ENCODE data around the gene TNNC2.
"Not testable (repeated sequence)": the region's sequence is repeated elsewhere in the genome, so short reads cannot be mapped to it uniquely, and the experiment has no call there.

TNNC2 gene

DNA sequence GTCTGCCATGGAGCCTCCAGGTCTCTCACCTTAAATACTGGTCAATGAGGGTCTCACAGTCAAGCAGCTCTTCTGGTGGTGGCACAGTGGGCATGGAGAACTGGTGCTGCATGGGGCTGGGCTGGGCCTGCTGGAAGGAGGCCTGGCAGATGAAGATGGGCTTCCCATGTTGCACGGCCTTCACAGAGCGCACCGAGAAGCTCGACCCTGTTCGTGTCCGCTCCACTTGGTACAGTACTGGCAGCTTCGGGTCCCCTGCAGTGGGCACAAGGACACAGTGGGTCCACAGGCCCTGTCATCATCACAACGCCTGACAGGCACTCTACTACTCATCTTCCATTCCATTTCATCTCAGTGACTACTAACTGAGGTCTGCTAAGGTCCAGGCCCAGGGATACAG lies 21.3 kb upstream of the TNNC2 start:
- no peak for DNase-seq

DNA sequence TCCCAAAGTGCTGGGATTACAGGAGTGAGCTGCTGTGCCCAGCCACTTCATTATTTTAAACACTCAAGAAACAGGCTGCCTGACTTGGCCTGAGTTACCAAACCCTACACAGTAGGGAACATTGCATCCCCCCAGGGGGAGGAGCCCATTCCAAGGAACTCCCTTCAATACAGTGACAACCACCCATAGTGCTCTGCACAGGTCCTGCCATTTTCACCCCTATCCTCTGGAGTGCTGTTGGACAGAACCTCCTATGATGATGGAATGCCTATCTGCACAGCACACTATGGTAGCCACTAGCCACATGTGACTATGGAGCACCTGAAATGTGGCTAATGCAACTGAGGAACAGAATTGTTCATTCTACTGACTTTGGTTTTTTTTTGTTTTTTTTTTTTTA lies 18.3 kb upstream of the TNNC2 start:
- DNase-seq: no peak

DNA sequence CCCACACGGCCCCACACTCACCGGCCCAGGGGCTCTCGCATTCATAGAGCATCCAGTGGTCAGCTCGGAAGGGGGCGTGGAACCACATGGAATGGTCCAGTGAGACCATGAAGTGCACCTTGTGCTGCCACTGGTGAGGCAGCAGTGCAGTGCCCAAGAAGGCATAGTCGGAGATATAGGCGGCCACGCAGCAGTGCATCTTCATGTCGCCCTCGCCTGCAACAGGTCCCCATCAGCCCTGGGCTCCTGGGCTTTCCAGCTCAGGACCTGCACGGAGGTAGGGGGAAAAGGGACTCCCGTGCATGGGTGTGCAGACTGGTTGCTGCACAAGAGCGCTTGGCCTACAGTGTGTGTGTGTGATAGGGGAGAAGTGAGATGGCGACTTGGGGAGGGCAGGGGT lies 16.4 kb upstream of the TNNC2 start:
- DNase-seq: no peak

DNA sequence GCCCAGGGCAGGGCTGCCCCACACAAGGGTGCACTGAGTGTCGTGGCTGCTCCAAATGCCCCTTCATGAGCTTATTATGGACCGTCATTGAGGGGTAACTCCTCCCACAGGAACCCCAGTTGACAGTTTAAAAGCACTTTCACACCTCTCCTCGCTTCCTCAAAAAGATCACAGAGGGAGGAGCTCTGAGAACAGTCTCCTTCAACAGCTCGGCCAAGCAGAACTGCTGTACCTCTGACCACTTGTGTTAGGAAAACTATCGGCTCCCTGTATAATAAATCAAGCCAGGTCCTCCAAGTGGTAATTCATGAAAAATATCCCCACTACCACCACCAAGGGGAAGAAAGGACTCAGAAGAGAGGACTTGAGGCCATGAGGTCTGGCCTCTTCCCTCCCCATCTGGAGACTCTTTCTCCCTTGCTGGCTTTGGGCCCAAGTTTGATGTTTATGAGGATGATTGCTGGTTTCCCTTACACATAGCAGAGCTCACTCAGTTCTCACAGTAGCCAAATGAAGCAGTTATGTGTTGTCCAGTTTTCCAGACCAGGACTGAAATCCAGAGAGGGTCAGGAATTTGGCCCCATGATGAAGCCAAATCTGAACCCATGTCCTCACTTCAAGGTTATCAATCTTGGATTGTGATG lies 15.2 kb upstream of the TNNC2 start:
- DNase-seq: no peak

DNA sequence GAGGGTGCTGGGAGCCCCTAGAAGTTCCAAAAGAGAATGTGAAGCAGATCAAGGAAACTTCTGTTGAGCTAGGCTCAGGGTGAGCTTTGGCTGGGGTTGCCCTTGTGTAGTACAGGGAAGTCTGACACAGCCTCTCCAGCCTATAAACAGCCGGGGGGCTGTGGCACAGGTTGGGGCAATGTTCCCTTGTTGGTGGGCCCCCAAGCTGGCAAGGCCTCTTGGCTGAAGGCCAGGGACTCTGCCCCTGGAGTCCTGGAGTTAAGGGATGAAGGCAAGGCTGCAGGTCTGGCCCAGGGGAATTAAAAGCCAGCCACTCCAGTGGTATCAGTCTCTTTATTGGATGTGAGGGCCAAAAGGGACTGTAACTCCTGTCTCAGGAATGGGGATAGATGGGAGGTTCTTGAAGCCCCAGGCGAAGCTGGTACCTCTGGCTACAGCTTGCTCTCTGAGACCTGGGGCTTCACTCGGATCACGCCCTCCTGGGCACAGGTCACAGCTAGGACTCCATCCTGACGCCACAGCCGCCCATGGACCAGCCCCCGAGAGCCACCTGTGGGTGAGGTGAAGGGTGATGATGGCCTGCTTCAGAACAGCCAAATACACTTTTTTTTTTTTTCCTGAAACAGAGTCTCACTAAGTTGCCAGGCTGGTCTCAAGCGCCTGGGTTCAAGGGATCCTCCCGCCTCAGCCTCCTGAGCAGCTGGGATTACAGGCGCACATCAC lies 14.5 kb upstream of the TNNC2 start:
- DNase-seq: no peak

DNA sequence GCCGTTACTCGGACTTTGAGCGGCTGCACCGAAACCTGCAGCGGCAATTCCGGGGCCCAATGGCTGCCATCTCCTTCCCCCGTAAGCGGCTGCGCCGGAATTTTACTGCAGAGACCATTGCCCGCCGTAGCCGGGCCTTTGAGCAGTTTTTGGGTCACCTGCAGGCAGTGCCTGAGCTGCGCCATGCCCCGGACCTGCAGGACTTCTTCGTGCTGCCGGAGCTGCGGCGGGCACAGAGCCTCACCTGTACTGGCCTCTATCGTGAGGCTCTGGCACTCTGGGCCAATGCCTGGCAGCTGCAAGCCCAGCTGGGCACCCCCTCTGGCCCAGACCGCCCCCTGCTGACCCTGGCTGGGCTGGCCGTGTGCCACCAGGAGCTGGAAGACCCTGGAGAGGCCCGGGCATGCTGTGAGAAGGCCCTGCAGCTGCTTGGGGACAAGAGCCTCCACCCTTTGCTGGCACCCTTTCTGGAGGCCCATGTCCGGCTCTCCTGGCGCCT lies 13.6 kb upstream of the TNNC2 start:
- DNase-seq: no peak

DNA sequence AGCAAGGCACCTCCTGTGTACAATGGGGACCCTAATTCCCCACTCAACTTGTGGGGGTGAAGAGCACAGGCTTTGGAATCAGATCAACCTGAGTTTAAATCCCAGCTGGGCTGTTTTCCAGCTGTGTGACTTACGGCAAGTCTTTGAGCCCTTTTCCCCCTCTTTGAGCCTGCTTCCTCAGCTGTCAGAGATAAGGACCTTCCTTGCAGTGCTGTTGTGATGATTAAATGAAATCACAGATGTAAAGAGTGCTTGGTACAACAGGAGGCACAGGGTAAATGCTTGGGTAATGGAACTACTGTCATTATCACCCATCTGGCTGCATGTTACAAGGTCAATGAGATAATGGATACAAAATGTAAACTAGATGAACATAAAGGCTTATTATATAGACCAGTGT lies 9.7 kb upstream of the TNNC2 start:
- DNase-seq: no peak

DNA sequence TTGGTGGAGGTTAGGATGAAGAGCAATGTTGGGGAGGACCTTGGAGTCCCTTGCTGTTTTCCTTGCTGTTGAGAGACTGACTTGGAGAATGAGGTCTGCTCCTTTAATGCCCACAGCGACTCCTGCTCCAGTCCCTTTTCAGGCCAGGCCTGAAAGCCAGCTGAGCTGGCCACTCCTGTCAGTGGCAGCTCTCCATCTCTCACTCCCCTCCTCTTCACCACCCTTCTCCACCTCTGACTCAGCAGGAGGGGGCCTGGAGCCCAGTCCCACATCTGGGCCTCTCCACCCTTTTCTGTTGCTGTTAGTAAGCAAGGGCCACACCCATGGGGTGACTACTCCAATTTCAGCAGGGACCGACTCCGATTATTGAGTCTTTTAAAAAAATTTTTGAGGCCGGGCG lies 8.7 kb upstream of the TNNC2 start:
- no peak for DNase-seq

DNA sequence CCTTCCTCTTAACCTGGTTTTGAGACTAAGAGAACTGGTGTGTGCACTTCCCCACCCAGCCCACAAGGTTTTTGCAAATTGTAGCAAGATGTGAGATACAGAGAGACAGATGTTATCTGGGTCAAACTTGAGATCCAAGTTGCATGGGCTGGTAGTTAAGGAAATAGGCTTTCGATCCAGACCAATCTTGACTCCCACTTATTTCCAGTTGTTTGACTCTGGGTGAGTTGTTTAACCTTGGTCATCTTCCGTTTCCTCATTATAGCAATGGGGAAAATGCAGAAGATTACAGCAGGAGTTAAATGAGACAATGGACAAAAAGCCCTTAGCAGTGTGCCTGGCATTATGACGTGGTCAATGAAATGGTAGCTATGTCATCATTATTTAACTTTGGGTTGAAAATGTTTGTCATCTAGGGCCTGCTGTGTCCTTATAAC lies 8.2 kb upstream of the TNNC2 start:
- DNase-seq: no peak

DNA sequence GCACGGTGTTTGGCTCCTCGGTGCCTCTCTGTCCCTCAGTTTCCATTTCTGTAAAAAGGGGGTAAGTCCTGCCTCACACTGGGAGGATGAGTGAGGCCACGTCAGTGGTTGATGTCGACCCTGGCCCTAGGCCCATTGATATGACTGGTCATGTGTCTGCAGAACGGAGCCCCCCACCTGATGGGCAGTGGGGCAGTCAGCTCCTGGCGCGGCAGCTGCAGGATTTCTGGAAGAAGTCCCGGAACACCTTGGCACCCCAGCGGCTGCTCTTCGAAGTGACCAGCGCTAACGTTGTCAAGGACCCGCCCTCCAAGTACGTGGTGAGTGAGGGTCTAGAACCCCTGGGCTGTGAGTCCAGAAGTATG lies 7.7 kb upstream of the TNNC2 start:
- DNase-seq: no peak

DNA sequence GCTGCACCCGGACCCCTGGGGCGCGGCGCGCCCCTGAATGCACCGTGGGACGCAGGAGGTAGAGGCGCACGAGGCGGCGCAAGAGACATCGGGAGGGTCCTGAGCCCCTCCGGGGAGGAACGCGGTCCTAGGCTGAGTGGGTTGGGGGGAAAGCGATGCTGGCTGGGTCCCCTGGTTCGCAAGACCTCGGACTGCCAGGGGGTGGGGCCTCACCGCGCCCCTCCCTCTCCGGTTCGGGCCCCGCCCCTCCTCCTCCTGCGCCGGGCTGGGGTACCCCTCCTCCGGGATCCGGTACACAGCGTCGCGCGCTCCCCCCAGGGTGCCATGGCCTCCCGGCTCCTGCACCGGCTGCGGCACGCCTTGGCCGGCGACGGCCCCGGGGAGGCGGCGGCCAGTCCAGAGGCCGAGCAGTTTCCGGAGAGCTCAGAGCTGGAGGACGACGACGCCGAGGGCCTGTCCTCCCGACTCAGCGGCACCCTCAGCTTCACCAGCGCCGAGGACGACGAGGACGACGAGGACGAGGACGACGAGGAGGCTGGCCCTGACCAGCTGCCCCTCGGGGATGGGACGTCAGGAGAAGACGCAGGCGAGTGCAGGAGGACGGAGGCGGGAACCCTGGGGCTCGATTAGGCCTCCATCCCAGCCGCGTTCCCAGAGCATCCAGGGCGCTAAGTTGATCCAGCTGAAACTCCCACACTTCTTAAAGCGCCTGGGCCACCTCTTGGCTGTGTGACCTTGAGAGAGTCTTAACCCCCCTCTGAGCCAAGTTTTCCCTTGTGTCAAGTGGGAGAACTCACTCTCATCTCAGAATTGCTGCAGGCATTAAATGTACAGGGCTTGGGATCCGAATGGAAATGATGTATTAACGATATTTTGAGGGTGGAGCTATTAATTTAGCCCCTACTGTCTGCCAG lies 7.0 kb upstream of the TNNC2 start:
- peak; percentile 46 for DNase-seq

DNA sequence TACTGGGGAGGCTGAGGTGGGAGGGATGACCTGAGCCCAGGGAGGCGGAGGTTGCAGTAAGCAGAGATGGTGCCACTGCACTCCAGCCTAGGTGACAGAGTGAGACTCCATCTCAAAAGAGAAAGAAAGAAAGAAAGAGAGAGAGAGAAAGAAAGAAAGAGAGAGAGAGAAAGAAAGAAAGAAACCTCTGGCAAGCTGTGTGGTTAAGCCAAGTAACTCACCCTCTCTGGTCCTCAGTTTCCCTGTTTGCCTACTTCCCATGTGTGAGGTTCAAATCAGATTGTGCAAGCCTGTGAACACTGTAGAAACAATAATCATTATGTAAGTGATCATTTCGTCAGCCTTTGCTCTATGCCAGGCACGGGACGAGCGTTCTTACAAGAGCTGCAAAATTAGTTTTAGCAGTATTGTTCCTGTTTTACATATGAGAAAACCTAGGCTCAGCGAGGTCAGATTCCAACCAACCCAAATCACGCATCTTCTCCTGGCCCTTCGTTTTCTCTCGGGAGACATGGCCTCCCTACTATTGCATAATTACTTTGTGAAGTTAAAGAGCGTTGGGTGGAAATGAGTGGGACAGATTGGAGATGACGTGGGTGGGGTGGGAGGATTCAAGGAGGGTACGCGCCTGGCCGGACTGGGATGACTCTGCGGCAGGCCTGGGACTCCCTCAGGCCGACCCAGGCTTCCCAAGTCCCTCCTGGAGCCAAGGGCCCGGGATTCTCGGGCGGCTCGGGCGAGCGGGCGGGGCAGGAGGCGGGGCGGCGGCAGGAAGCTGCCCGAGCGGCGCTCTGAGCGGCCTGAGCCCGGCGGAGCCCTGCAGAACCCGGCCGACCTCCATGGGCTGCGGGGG lies 6.1 kb upstream of the TNNC2 start, which contains the start of gene SNX21:
Gene SNX21, plus strand, starts transcription at position 770 of the 853 bp plus-strand sequence. CDS start 121 bp downstream, outside the sequence.
- no peak for DNase-seq

DNA sequence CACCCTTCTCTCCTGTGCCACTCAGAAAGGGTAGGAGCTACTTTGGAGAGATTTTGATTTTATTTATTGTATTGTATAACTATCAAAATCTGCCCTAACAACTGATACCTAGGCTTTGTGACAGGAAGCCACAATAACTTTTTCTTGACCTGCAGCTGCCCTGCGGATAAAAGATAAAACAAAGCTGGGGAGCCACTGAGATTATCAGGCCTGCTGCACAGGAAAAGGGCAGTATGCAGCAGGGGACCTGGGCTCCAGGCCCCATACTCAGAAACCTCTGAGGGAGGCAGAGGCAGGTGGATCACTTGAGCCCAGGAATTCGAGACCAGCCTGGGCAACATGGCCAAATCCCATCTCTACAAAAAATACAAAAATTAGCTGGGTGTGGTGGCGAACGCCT lies 5.5 kb upstream of the TNNC2 start:
- DNase-seq: no peak

DNA sequence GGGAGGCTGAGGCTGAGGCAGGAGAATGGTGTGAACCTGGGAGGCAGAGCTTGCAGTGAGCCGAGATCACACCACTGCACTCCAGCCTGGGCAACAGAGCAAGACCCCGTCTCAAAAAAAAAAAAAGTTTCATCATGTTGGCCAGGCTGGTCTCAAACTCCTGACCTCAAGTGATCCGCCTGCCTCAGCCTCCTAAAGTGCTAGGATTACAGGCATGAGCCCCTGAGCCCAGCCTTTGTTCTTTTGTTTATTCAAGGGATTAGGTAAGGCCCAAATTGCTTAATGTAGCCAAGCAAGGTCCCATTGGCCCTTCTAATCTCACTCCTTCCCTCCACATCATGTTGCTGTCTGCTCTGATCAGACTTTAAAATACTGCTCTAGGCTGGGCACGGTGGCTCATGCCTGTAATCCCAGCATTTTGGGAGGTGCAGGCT lies 2.6 kb upstream of the TNNC2 start:
- not testable (repeated sequence) for DNase-seq

DNA sequence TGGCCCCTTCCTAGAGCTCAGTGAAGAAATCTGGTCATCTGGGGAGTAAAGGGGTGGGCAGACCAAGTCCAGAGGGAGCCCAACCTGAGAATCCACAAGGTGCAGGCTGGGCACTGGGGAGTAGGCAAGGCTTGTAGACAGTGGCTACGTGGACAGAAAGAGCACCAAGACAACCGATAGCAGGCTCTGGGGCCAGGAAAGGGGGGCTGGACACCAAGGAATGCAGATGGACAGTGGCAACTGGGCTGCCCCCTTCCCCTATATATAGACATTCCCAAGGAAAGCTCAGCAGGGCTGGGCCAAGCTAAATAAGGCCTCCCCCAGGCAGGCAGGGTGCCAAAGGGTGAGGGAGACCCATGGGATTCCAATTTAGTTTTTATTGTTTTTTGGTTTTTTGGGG lies 1.5 kb upstream of the TNNC2 start:
- DNase-seq: no peak

DNA sequence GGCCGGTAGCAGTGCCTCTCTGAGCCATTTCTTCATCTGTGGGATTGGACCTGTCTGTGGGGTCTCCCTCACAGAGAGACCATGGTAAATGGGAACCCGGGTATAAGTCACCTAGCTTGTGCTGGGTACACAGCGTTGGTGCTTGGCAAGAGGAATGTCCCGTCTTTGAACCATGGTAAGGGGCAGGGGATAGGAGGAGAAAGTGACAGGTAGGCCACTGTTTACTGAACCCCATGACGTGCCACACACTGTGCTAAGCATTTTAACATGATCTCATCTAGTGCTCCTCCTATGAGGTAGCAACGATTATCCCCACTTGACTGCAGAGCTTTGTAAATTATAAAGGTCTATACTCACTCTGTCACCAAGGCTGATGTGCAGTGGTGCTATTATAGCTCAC lies 600 bp upstream of the TNNC2 start:
- DNase-seq: no peak

DNA sequence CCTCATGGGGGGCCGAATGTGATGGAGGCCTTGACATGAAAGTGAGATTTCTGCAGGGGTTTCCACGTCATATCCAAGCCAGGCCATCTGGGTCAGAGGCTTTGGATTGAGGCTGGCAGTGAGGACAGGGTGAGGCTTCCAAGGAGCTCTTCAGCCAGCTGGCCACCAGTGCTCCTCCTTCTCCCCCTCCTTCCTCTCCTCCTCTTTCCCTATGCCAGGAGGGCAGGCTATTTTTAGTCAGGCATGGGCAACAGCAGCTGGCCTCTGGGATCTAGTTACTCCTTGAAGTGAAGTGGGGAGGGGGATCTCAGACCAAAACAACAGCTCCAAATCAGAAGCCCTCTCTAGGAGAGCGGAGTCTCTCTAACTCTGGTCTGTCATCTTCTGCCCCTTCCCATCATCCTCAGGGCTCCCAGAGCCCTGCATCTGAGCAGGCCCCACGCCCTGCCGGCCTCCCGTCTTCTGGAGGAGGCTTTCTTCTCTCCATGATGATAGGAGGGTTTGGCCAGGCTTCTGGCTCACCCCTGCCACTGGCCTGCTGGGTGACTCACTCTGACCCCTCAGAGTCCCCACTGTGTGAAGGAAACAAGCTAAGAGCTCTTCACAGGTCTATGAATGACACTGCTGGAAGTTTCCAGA lies 612 bp downstream of the TNNC2 start:
- no peak for DNase-seq

DNA sequence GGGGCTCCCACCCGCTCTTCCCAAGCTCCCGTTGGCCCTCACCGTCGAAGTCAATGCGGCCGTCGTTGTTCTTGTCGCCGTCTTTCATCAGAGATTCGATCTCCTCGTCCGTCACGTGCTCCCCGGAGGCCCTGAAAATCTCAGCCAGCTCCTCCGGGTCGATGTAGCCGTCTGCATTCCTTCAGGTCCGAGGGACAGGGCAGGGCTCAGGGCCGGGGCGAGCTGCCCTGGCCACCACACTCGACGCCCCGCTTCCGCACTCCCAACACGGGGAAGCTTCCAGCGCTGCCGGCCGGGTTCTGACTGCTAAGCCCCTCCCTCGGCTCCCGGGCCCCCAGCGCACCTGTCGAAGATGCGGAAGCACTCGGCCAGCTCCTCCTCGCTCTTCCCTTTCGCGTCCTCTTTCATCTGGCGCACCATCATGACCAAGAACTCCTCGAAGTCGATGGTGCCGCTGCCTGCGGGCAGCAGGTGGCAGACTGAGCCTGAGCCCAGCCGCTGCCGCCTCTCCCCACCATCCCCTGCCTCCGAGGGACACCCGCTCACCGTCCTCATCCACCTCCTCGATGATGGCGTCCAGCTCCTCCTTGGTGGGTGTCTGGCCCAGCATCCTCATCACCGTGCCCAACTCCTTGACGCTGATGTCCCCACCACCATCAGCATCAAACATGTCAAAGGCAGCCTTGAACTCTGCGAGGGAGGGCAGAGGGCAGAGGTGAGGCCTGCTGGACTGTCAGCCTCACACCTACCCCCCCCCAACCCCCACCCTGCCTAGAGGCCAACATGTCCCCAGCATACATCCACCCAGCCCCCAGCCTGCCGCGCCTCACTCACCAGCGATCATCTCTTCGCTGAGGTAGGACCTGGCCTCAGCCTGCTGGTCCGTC lies 2.9 kb downstream of the TNNC2 start:
- no peak for DNase-seq

DNA sequence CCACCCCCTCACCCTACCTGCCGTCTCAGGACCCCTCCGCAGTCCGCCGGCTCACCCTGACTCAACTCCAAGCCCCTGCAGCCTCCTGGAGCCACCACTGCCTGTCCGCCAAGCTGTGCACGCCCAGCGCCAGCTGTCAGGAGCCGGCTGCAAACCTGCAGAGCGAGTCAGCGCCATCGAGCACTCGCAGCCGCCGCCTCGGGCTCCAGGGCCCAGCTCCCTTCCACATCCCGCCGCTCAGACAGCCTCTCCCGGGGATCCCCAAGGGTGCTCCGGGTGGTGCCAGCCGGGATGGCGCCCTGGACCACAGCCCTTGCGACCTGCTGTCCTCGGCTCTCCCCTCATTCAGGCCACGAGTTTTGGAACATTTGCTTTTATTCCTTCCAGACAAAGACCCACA lies 4.3 kb downstream of the TNNC2 start:
- DNase-seq: peak; percentile 30

DNA sequence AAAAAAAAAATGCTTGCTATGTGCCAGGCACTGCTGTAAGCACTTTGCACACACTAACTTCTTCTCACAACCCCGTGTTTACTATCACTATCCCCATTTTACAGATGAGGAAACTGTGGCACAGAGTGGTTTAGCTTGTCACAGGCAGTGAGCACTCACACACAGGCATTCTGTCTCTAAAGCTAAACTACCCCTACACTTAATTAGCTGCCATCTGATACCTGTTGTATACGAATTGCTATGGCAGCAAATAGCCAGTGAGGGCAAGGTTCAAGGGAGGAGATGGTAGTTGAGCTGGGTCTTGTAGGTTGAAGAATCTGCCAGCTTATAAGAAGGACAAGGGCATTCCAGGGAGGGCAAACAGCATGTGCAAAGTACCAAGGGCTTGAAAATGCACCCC lies 5.2 kb downstream of the TNNC2 start:
- no peak for DNase-seq

DNA sequence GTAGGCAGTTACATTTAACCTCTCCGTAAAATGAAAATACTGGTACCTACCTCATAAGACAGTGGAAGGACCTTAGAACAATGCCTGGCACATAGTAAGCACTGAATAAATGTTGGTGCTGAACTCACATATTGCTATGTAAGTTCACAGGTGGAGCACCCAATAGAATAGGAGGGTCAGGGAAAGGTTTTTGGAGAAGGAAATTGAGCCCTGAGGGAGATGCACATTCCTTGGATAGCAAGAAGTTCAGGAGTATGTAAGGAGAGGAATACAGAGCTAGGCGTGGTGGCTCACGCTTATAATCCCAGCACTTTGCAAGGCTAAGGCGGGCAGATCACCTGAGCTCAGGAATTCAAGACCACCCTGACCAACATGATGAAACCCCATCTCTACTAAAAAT lies 7.6 kb downstream of the TNNC2 start:
- no peak for DNase-seq
